Measurements from ENCODE around the gene IL9R. TPM values are rescaled to one million over a fixed set of nuclear protein-coding genes. Genes with fewer than 3 reads are reported as not detected.
"Not testable (repeated sequence)": the region's sequence is repeated elsewhere in the genome, so short reads cannot be mapped to it uniquely, and the experiment has no call there.

IL9R gene
- total RNA-seq, 1 experiment from 2014 or later: not detected

GRCh38 chrX:155998761-155999510 lies 1.4 kb downstream of the IL9R start:
- DNase-seq (ENCODE audit: low read depth): no peak

- DNase-seq (ENCODE audit: low read depth): peak; percentile 74
Measured at GRCh38 chrX:155999751-156000150, 2.3 kb downstream of the IL9R start.

DNA sequence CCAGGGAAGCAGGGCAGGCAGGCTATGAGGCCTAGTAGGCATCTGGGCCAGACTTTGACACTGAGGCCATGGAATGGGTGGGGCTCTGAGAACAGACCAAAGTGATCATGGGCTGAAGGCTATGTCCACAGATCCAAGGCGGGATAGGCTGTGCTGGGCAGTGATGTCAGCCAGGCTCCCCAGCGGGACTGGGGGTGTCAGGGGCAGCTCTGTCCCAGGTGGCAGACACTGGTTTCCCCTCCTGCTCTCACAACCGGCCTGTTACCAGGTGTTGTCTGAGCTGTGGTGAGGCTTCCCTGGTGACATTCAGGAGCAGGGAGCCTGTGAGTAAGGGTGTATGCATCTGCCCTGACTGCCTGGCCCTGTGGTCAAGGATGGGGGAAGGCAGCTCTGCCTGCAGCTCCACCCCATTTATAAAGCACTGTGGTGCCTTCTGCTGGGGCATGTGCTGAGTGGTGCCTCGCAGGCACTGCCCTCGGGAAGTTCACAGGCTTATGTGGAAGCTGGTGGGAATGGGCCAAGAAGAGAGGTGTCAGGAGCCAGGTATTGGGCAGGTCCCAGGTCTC lies 2.9 kb downstream of the IL9R start:
- peak; percentile 81 for DNase-seq (ENCODE audit: low read depth)

DNA sequence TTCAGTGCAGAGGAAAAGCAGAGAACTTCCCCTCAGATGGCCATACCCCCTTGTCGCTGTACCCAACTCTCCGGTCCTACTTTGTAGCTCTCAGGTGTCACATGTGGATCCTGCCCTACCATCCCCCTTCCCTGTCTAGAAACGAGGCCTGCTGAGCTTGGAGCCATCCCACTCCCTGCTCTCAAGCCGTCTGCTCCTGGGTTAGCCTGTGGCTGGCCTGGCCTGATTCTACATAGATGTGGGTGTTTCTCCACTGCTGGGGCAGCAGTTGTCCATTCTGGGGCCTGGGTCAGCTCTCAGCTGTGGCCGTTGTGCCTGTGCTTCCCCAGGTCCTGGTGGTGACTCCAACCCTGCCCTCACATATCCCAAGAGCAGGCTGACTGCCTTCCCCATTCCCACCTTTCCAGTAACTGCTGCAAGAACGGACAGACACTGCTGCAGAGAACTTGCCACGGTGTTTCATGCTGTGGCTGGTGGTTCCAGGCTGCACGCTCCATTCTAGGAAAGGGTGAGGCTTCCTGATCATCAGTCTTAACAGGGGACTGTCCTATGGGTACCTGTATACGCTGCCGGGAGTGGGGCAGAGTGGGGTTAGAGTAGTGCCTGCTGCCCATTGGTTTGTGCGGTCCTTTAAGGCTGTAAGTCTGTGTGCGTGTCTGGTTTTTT lies 3.6 kb downstream of the IL9R start:
- no peak for DNase-seq (ENCODE audit: low read depth)

DNA sequence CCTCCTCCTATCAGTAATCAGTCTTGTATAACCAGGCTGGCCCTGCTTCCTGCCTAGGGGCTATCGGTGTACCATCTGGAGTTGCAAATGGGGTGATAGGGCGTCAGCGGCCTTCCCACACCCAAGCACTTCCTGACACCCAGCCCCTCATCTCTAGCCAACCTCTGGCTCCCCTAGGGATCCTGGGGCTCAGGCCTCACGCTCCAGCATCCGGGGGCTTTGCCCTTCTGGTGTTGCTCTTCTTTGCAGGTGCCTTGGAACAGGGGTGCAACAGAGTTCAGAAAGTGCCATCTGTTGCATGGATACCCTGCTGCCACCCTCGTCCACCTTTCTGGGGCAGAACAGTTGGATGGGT lies 4.1 kb downstream of the IL9R start:
- peak; percentile 14 for DNase-seq (ENCODE audit: low read depth)

GRCh38 chrX:156002507-156002906 lies 5.0 kb downstream of the IL9R start:
- peak; percentile 79 for DNase-seq (ENCODE audit: low read depth)

DNA sequence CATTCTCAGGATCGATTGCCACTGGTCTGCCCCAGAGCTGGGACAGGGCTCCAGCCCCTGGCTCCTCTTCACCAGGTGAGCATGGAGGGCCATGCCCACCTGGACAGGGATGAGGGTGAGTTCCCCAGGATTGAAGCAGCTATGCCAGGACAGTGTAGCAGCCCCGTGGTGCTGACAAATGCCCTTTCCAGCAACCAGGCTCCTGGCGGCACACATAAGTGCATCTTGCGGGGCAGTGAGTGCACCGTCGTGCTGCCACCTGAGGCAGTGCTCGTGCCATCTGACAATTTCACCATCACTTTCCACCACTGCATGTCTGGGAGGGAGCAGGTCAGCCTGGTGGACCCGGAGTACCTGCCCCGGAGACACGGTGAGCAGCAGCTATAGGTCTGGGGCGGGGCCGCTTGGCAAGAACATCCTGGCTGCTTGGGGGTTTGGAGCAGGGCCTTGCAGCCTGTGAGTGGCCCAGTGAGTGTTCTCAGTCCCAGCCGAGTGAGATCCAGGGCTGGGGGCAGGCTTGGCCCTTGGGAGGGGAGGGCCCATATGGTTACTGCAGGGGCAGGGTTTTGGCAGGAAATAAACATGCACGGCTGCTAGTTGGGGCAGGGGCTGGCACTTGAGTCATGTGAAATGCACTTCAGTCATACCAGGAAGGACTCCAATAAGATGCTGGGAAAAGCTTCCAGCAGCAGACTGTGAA lies 6.1 kb downstream of the IL9R start:
- DNase-seq (ENCODE audit: low read depth): no peak

DNA sequence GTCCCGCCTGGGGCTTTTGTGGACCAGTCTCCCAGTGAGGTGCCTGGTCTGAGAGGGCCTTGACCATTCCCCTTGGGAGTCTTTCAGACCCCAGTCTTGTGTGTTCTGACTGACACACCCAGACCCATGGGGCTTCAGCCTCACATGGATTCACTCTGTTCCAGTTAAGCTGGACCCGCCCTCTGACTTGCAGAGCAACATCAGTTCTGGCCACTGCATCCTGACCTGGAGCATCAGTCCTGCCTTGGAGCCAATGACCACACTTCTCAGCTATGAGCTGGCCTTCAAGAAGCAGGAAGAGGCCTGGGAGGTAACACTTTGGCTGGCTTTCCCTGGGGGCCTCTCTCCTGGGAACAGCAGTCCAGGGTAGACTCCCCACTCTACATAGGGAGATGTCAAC lies 6.8 kb downstream of the IL9R start:
- peak; percentile 51 for DNase-seq (ENCODE audit: low read depth)

GRCh38 chrX:156004740-156005139 lies 7.2 kb downstream of the IL9R start:
- DNase-seq (ENCODE audit: low read depth): no peak

DNA sequence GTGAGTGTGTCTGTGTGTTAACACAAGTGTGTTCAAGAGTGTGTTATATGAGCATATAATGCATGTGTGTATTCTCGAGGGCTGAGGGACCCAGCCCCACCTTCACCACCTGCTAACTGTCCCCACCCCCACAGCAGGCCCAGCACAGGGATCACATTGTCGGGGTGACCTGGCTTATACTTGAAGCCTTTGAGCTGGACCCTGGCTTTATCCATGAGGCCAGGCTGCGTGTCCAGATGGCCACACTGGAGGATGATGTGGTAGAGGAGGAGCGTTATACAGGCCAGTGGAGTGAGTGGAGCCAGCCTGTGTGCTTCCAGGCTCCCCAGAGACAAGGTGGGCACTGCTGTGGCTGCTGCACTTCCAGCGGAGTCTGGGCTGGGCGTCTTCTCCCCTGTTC lies 7.6 kb downstream of the IL9R start:
- no peak for DNase-seq (ENCODE audit: low read depth)

- not testable (repeated sequence) for DNase-seq (ENCODE audit: low read depth)
Measured at GRCh38 chrX:156006468-156006867, 9.0 kb downstream of the IL9R start.

DNA sequence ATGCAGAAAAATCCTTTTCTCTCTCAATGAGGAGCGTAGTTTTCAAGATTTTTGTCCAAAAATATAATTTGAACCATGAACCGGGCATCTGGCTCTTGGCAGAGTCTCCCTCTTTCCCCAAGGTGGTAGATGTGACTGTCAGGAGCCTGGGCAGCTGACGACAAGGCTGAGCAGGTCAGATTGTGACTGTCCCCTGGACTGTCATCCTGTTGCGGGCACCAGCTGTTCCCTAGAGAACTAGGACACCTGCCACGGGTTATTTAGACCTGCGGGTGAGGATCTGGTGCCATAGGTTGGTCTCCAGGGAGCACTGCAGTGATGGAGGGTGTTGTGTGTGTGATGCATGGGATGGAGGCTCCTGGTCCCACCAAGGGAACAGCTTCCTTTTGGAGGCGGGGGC lies 10.9 kb downstream of the IL9R start:
- not testable (repeated sequence) for DNase-seq (ENCODE audit: low read depth)

- DNase-seq (ENCODE audit: low read depth): no peak
Measured at GRCh38 chrX:156008915-156009314, 11.4 kb downstream of the IL9R start.

DNA sequence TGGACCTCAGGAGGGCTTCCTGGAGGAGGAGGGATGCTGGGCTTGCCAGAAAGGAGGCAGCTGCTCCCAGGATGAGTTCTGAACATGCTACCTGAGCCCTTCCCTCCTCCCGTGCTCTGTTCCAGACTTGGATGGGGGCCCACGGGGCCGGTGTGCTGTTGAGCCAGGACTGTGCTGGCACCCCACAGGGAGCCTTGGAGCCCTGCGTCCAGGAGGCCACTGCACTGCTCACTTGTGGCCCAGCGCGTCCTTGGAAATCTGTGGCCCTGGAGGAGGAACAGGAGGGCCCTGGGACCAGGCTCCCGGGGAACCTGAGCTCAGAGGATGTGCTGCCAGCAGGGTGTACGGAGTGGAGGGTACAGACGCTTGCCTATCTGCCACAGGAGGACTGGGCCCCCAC lies 12.2 kb downstream of the IL9R start:
- DNase-seq (ENCODE audit: low read depth): not testable (repeated sequence)

DNA sequence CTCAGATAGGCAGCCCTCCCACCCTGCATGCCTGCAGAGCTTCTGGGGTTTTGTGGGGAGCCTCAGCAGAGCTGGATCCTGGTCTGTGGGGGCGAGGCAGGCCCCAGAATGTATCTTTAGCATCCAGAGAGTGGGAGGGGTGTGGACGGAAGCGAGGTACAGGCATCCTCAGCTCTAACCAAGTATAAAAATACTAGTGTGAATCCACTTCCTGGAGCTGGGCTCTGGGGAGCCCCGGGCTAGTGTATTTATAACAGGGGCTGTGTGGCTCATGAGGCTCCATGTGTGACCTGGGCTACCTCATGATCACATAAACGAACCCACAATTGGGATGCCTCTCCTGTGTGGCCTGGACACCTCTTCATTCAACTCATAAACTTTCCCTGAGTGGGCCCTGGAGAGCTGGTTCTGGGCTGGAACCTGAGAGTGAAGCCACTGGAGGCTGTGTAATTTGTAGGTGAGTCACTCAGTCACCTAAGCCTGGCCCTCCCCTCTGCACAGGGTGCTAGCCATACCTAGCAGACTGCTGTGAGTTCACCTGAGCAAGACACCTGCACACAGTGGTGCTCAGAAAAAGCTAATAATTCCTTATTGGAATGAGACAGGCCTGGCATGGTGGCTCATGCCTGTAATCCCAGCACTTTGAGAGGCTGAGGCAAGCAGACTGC lies 15.9 kb downstream of the IL9R start:
- not testable (repeated sequence) for DNase-seq (ENCODE audit: low read depth)

DNA sequence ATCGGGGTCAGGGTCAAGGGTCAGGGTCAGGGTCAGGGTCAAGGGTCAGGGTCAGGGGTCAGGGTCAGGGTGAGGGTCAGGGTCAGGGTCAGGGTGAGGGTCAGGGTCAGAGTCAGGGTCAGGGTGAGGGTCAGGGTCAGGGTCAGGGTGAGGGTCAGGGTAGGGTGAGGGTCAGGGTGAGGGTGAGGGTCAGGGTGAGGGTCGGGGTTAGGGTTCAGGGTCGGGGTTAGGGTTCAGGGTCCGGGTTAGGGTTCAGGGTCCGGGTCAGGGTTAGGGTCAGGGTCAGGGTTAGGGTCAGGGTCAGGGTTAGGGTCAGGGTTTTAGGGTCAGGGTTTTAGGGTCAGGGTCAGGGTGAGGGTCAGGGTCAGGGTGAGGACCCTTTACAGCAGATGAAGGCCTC lies 22.4 kb downstream of the IL9R start:
- not testable (repeated sequence) for DNase-seq (ENCODE audit: low read depth)

- not testable (repeated sequence) for DNase-seq (ENCODE audit: low read depth)
Measured at GRCh38 chrX:156023002-156023401, 25.5 kb downstream of the IL9R start.

GRCh38 chrX:156024949-156025492 lies 27.5 kb downstream of the IL9R start:
- DNase-seq (ENCODE audit: low read depth): not testable (repeated sequence)

DNA sequence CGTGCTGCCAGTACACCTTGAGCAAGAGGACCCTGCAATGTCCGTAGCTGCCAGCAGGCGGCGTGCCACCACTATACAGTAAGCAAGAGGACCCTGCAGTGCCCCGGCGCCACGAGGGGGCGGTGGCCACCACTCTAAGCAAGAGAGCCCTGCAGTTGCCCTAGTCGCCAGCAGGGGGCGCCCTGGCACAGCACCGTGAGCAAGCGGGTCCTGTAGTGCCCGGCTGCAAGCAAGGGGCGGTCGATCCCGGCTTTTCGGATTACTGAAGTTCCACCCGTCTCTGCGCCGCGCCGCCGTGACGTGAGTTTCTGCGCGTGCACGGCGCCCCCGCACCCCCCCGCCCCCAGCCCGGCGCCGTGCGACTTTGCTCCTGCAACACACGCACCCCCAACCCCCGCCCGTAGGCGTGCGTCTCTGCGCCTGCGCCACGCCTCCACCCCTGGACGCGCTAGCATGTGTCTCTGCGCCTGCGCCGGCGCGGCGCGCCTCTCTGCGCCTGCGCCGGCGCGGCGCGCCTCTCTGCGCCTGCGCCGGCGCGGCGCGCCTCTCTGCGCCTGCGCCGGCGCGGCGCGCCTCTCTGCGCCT lies 31.2 kb downstream of the IL9R start:
- not testable (repeated sequence) for DNase-seq (ENCODE audit: low read depth)

GRCh38 chrX:156029296-156029695 lies 31.8 kb downstream of the IL9R start:
- not testable (repeated sequence) for DNase-seq (ENCODE audit: low read depth)

All from M059J (cell line).